Stimulated activated CD8-positive, alpha-beta memory T cell treated with anti-CD3 and anti-CD28 coated beads, Interleukin-2, amount 100 ng/mL, for 1 hour (primary cell): ENCODE data around the gene ZNF30.
A peak's percentile ranks its signal among the peaks of the same experiment; 100 is the strongest.
"Not testable (repeated sequence)": the region's sequence is repeated elsewhere in the genome, so short reads cannot be mapped to it uniquely, and the experiment has no call there.

Experiments used
- DNase-seq, 2 donors: peaks; one replicate each; pipeline ENCODE4 v3.0.0-alpha.2; 2020; ENCODE audit warnings: low read depth in 2 of 2

The ZNF30 gene

DNA sequence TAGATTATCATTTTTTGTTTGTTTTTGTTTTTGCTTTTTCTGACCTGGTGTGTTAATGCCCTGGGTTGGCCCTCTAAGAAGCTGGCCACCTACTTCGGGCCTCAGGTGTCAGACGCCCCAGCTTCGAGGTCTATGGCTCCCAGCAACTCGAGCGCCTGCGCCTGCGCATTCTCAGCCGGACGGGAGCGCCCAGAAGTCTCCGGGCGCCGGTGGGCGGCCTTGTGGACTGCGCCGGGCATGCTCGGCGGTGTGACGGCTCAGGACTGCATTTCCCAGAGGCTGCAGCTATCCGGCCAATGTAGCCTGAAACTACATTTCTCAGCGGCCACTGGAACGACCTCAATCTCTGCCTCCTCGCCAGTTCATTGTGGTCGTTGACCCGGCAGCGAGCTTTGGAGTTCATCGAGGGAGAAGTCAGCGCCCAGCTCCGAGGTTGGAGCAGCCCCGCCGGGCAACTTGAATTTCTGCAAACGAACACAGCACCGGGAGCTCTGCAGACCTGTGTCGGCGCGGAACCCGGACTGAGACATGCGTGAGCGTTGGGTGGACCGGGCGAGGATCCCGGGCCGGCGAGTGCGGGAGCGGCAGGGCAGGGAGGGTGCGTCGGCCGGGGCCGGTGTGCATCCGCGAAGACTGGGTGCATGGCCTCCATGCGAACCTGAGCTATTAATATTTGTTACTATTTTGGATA, at the start of gene ZNF30:
Gene ZNF30 (plus strand): TSS at position 219 of the 691 bp plus-strand sequence. CDS start 3,045 bp downstream, outside the sequence.
- peak; percentile 52 to 74 for DNase-seq

DNA sequence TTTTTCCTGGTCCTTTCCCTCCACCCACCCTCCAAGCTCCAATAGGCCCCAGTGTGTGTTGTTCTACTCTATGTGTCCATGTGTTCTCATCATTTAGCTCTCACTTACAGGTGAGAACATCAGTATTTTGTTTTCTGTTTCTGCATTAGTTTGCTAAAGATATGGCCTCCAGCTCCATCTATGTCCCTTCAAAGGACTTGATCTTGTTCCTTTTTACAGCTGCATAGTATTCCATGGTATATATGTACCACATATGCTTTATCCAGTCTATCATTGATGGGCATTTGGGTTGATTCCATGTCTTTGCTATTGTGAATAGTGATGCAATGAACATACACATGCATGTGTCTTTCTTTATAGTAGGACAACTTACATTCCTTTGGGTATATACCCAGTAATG, 47.1 kb upstream of the ZNF30 start:
- DNase-seq, result no peak

DNA sequence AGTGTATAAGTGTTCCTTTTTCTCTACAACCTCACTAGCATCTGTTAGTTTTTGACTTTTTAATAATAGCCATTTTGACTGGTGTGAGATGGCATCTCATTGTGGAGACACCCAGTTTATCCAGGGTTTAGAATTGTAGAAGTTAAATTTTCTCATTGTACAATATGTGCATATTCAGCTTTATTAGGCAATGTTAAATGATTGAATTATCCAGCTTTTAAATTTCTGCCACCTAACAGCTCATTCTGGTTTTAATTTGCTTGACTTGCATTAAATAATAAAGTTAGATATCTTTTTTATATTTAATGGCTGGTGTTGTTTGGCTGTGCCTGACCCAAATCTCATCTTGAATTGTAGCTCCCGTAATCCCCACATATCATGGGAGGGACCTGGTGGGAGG, 46.7 kb upstream of the ZNF30 start:
- no peak for DNase-seq

DNA sequence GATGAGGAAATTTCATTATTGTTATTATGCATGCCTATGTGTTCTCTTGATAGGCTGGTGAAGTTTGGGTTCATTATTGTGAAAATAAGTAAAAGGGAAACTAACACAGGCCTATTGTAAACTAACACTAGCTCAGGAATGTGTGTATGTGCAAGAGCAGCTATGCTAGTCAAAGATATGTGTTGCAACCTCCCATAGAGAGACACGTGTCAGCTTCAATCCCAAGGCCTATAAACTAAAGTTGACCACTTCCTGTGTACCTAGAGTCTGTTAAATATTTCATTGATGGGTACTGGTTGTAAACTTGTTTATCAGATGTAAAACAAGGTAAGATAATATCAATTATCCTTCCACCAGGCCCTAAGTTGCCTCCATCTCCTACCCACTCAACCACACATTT, 44.7 kb upstream of the ZNF30 start:
- DNase-seq, result no peak

DNA sequence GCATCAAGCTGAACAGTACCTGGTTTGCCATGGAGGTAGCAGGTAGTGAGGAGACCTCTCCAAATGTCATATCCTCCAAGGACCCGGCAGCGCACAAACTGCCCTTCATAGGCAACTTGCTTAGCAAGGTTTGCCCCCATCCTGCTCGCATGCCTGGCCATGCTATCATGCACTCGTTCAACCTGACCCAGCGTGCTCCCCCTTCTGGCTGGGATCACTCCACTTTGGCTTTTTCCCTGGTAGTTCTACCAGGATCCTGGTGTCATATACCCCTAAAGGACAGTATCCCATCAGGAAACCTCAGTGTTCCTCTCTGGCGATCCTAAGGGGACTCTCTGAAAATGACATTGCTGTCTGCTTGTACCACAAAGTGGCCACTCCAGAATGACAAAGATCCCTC, 38.6 kb upstream of the ZNF30 start:
- DNase-seq, result no peak

DNA sequence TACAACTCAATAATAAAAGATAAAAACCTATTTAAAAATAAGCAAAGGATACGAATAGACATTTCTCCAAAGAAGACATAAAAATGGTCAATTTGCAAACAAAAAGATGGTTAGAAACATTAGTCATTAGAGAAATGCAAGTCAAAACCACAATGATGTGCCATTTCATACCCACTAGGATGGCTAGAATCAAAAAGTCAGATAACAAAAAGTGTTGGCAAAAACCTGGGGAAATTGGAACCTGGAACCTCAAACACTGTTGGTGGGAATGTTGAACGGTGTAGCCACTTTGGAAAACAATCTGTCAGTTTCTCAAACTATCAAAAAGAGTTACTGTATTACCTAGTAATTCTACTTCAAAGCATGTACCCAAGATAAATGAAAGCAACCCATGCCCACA, 26.5 kb upstream of the ZNF30 start:
- DNase-seq, result no peak

DNA sequence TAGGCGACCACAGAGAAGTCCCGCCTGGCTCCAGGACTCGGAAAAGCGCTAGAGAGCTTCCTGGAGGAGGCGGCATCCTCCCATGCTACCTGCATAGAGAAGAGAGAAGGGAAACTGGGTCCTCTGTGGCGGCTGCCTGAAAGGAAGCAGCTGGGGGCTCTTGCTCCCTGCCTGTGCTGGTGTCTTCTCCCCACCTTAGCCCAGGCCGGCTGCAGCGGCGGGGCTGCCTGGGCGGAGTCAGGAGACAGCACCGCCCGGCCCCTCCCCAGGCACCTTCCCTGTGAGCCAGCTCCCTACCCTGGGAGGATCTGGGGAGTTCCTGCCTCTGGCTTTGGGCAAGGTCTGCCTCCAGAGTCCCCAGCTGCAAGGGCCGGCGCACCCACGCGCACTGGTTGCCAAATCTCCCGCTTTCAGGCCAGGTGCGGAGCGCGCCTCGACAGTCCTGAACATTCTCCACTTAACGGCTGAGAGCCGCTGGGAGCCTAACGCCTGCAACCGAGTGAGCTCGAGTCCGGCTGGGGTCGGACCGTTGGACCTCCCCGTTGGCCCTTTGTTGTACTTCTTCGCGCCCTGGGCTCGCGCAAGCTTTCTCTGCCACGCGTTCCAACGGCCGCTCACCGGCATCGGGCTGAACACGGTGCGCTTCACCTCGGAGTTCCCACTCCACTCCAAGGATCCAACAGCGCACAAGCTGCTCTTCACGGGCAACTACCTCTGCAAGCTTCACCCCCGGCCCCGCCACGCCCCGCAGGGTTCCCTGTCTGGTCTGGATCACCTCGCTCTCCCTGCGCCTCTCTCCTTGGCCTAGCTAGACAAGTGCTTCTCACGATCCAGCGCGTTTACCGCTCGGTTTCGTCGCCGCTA, 21.8 kb upstream of the ZNF30 start:
- no peak for DNase-seq

DNA sequence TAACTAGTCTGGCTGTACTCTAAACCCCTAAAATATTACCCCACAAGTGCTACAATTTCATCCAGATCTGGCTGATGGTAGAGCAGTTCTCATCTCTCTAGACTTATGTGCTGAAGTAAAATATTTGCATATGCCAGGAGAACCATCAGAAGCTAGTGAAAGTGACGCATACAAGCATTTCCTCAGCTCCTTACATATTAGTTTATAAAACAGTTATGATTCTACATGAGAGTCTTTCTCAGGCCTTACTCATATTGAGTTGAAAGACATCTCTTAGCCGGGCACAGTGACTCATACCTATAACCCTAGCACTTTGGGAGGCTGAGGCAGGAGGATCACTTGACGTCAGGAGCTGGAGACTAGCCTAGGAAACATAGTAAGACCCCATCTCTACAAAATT, 15.9 kb upstream of the ZNF30 start:
- no peak for DNase-seq

DNA sequence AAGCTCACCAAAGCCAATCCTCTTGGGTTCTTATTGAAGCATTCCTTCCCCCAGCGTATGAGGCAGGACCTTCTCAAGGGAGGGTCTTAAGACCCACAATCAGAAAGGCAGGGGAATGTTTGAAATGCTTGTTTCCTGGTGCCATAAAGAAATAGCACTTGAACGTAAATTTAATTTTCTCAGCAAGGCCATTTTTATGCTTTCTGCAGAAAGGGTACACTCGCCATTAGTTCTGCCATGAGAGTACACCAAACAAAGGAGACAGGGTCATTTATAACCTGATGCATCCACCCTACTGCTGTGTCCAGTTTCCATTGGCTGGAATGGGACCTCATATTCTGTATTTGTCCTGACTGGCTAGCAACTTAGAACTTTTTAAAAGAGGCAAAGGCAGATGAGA, 9.6 kb upstream of the ZNF30 start:
- not testable (repeated sequence) for DNase-seq

DNA sequence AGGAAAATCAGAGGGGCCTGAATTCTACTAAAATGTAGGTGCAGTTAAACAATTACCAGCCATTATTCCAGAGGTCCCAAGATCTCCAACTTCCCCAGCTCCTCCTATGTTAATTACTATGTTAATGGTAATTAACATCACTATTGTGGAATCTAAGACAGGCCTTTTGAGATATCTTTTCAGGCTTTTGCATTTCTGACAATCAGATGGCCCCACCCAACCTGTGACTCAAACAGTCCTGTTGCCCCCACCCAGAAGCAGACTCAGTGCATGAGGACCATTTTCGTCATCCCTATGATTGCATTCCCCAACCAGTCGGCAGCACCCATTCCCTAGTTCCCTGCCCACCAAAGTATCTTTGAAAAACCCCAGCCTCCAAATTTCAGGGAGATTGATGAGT, 8.5 kb upstream of the ZNF30 start:
- no peak for DNase-seq

DNA sequence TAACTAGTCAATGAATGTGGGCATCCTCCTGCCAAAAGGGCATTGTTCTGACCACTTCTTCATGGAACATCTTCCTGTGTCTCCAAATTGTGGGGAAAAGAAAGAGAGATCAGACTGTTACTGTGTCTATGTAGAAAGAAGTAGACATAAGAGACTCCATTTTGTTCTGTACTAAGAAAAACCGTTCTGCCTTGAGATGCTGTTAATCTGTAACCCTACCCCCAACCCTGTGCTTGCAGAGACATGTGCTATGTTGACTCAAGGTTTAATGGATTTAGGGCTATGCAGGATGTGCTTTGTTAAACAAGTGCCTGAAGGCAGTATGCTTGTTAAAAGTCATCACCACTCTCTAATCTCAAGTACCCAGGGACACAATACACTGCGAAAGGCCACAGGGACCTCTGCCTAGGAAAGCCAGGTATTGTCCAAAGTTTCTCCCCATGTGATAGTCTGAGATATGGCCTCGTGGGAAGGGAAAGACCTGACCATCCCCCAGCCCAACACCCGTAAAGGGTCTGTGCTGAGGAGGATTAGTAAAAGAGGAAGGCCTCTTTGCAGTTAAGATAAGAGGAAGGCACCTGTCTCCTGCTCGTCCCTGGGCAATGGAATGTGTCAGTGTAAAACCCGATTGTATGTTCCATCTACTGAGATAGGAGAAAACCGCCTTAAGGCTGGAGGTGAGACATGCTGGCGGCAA, 6.5 kb upstream of the ZNF30 start:
- DNase-seq, result not testable (repeated sequence)

DNA sequence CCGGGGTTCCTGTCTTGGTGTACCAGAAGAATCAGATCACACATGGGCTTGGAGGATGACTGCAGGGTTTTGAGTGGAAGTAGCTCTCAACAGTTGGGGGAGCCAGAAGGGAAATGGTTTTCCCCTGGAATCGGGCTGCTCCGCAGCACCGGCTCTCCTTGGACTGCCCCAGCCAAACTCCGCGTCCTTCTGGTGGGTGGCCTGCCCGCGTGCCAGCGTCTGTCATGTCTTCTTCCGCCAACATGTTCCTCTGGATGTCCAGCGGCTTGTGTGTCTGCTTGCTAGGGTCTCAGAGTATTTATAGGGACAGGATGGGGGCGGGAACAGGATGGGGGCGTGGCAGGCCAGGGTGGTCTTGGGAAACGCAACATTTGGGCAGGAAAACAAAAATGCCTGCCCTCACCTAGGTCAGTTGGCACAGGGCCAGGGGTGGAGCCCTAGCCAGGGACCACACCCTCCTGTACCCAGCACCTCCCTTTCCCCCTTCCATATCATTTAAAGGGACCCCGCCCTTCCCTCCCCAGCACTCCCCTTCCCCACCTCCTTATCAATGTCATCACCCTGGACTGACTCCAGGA, 1.3 kb upstream of the ZNF30 start:
- DNase-seq, result no peak

DNA sequence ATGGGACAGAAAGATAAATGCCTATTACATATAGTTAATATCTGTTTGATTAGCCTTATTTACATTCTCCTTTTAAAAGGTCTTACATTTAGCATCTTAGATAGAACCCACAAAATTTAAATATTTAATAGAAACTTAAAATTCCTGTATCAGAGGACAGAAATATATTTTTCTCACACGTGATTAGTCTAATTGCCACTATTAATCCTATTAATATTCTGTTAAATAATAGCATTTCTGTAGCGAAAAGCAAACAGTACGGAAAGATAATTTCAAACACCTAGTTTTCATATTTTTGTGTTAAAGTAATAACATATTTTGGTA, 380 bp upstream of the ZNF30 start:
- DNase-seq, result no peak

DNA sequence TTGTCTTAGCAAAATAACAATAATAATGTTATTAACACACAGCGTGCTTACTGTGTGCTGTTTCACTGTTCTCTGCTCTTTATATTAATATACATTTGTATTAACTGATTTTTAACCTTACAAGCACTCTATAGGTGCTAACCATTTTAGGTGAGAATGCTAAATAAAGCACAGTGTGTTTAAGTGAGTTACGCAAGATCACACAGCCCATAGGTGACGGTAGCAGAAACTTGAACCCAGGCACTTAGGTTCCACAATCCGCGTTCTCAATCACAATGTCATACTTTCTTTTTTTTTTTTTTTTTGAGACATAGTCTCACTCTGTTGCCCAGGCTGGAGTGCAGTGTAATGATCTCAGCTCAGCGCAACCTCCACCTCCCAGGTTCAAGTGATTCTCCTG, 5.8 kb downstream of the ZNF30 start:
- DNase-seq, result no peak

DNA sequence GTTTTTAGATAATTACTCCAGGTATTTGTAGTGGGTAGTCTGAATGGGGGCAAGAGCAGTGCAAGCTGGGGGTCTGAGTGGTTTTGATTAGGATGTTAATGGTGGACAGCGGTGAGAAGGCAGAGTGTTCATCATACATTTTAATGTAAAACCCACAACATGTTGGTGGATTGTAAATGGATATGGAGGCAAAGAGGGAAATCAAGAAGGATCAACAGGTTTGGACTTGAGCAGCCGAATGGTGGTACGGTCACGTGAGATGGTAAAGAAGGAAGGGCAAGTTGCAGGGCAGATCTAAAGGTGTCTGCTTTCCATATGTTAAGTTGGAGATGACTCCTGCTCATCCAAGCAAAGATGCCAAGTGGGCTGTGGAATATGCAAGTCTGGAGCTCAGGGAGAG, 9.5 kb downstream of the ZNF30 start:
- no peak for DNase-seq

DNA sequence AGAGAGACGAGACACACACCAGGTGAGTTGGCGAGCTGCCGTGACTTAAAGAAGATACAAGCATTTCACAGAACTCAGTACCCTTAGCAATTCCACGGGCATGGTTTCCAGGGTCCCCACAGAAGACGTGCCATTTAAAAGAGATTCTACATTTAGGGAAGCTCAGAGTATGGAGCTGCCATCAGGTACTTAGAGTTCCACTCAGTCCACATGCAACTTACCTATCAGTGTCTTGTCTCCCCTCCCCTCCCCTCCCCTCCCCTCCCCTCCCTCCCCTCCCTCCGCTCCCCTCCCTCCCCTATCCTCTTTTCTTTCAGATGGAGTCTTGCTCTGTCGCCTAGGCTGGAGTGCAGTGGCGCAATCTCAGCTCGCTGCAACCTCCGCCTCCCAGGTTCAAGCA, 12.2 kb downstream of the ZNF30 start:
- DNase-seq, result no peak

DNA sequence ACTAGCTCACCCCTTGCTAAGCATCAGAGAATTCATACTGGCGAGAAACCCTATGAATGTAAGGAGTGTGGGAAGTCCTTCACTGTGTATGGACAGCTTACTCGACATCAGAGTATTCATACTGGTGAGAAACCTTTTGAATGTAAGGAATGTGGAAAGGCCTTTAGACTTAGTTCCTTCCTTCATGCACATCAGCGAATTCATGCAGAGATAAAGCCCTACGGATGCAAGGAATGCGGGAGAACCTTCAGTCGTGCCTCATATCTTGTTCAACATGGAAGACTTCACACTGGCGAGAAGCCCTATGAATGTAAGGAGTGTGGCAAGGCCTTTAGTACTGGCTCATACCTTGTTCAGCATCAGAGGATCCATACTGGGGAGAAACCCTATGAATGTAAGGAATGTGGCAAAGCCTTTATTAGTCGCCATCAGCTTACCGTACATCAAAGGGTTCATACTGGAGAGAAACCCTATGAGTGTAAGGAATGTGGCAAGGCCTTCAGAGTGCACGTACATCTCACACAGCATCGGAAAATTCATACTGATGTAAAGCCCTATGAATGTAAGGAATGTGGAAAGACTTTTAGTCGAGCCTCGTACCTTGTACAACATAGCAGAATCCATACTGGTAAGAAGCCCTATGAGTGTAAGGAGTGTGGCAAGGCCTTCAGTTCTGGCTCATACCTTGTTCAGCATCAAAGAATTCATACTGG, 17.3 kb downstream of the ZNF30 start:
- no peak for DNase-seq

DNA sequence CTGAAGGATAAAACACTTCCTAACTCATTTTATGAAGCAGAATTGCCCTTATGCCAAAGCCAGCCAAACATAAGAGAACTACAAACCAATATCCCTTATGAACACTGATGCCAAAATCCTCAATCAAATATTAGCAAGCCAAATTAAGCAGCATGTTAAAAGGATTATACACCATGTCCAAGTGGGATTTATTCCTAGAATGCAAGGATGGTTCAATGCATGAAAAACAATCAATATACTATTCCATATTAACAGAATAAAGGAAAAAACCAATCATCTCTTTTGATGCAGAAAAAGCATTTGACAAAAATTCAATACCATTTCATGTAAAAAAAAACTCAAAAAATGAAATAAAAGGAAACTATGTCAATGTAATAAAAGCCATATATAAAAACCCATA, 26.4 kb downstream of the ZNF30 start:
- no peak for DNase-seq

DNA sequence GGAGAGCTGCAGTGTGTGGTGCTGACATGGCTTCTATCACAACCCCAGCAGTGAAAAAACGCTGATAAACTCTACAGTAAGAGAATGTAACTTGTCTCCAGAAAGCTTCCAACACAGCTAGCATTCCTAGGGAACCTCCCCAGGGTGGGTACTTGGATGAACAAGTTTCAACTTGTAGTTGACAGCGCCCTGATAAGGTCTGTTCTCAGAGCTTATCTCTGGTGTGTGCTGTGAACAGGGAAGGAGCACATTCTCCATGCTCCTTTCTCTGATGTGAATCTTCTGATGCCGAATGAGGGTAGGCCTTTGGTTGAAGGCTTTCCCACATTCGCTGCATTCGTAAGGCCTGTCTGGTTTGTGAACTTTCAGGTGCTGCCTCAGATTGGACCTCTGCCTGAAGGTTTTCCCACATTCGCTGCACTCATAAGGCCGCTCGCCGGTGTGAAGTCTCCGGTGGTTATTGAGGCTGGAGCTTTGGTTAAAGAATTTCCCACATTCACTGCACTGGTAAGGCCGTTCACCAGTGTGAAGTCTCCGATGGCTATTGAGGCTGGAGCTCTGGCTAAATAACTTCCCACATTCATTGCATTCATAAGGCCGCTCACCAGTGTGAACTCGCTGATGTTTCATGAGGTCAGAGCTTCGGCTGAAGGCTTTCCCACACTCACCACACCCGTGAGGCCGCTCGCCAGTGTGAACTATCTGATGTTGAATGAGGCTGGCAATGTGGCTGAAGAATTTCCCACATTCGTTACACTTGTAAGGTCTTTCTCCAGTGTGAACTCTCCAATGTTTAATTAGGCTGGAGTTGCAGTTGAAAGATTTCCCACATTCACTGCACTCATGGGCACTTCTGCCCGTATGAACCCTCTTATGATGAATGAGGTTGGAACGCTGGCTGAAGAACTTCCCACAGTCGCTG, 31.4 kb downstream of the ZNF30 start:
- DNase-seq, result no peak

DNA sequence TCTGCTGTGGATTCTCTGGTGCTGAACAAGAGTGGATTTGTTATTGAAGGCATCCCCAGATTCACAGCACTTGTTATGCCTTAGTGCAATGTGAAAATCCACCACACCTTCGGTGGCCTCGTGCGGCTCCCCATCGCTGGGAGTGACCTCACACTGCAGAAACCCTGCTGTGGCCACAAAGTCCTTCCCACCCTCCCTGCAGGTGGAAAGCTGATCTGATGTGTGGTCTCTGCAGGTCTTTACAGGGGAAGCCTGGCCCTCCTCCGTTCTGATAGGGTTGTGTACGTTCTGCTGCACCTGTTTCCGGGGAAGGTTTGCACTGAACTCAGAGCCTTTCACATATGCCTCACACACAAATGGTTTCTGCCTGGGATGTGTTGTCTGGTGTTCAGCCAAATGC, 32.3 kb downstream of the ZNF30 start:
- DNase-seq, result no peak
